ENCODE results near the gene CCDC149.

- TF ChIP-seq CTCF (IDR thresholded peaks at IDR 0.05; ENCODE audit: poor library complexity) = no peak
- TF ChIP-seq EZH2phosphoT487 (IDR thresholded peaks at IDR 0.05; ENCODE audit: low read depth, severe bottlenecking, unreplicated experiment) = no peak
These were observed 45.6 kb downstream of the CCDC149 start for GRCh38 chr4:24867251-24867650.
